ENCODE measurements around the gene STK39. TPM values are rescaled to one million over a fixed set of nuclear protein-coding genes. Genes with fewer than 3 reads are reported as not detected.

The STK39 gene
- total RNA-seq, 2 experiments from 2014 or later: 28.2 to 31.4 TPM

DNA sequence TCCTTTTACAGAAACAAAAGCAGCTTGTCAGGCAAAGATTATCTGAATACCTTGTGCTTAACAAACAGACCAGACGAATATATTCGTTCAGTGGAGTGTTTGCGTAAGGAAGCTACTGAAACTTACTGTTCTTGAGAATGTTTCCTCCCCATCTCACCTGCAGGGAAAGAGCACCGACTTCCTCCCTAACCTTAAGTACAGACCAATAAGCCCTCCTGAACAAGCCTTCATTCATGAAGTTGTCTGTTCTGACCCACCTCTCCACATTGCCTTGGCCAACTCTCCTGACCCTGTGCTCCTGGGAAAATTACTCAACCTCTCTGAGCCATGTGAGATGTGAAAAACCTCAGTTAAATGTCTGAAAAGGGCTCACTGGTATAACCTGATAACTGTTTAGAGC lies 35.2 kb downstream of the STK39 start:
- CTCF ChIA-PET: interaction anchor here (0.7 to 1.4 kb wide), 2 partner anchors 11 to 27 kb away, joined by 3 to 4 read pairs; no protein-coding TSS in a partner anchor
- H3K36me3 Mint-ChIP-seq (ENCODE audit: low read depth): peaks cover 20% of the 10 kb centered on the region
- peak overlapping the region; percentile 78 for H3K27ac Mint-ChIP-seq
- H3K9me3 Mint-ChIP-seq: peaks cover 3% of the 10 kb centered on the region
- POLR2A ChIA-PET: no interaction called here
- no peaks in the 10 kb centered on the region for H3K27me3 Mint-ChIP-seq
- H3K4me3 Mint-ChIP-seq: peak overlapping the region; percentile 37
- DNase-seq: no peak
- H3K4me1 Mint-ChIP-seq: peaks cover 46% of the 10 kb centered on the region

DNA sequence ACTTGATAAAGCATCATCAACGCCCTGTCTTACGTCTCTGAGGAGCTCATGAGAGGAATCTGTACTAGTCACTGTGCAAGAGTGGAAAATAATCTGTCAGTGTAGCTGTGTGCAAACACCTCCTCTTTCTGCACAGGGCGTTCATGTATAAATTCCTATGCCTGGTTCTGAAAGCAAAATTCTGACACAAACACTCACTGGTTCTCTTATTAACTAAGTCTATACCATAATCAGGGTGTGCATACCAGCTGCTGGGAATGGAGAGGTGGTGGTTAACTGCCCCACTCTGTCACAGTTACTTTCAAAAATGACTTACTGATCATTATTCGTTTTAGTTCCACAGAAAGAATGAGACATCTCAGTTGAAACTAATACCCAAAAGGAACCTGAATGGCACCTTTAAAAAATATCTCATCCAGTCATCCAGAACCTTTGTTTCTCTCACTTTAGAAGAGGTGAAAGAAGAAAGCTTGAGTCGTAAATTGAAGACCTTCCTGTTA lies 35.7 kb downstream of the STK39 start:
- POLR2A ChIA-PET: no interaction called here
- no peaks in the 10 kb centered on the region for H3K27me3 Mint-ChIP-seq
- peaks cover 46% of the 10 kb centered on the region for H3K4me1 Mint-ChIP-seq
- peak overlapping the region; percentile 78 for H3K27ac Mint-ChIP-seq
- peak overlapping the region; percentile 37 for H3K4me3 Mint-ChIP-seq
- H3K9me3 Mint-ChIP-seq: peaks cover 4% of the 10 kb centered on the region
- H3K36me3 Mint-ChIP-seq (ENCODE audit: low read depth): peaks cover 21% of the 10 kb centered on the region
- DNase-seq: no peak
- CTCF ChIA-PET: interaction anchor here (0.7 to 1.4 kb wide), 2 partner anchors 10 to 28 kb away, joined by 3 to 4 read pairs; no protein-coding TSS in a partner anchor

DNA sequence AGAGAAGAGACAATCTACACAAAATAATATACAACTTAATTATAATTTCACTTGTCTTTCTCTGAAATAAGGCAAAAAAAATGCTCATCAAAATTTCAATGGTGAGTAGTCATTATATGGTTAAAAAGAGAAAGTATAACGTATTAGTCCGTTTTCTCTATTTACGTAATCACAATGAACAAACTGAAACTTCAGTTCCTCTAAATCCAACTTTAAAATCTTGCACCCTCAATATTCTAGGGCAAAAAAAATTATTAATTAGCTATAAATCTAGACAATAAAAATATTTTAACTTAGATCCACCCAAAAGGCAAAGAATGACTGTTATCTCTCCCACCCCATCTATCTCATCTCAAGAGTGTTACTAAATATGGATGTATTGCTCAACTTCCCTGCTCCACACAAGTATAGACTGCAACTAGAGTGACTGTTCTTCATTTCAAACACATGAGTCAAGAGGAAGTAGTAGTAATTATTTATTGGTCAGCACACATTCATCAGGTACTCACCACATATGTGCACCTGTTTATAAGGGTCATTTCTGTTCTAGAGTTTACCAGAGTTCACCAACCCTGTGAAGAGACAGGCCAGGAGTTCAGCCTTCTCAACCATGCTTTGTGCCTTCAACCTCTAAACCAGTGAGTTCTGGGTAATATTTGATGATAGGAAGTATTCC lies 36.4 kb downstream of the STK39 start:
- DNase-seq: no peak
- Mint-ChIP-seq H3K4me1 (peaks cover 46% of the 10 kb centered on the region), H3K27ac (peak overlapping the region; percentile 58), H3K27me3 (no peaks in the 10 kb centered on the region), H3K9me3 (peaks cover 6% of the 10 kb centered on the region), H3K36me3 (ENCODE audit: low read depth) (peaks cover 23% of the 10 kb centered on the region), H3K4me3 (peak overlapping the region; percentile 7)
- ChIA-PET POLR2A (no interaction called here), CTCF (interaction anchor here (1.4 kb wide), 1 partner anchor 9 kb away, joined by 4 read pairs; no protein-coding TSS in a partner anchor)

DNA sequence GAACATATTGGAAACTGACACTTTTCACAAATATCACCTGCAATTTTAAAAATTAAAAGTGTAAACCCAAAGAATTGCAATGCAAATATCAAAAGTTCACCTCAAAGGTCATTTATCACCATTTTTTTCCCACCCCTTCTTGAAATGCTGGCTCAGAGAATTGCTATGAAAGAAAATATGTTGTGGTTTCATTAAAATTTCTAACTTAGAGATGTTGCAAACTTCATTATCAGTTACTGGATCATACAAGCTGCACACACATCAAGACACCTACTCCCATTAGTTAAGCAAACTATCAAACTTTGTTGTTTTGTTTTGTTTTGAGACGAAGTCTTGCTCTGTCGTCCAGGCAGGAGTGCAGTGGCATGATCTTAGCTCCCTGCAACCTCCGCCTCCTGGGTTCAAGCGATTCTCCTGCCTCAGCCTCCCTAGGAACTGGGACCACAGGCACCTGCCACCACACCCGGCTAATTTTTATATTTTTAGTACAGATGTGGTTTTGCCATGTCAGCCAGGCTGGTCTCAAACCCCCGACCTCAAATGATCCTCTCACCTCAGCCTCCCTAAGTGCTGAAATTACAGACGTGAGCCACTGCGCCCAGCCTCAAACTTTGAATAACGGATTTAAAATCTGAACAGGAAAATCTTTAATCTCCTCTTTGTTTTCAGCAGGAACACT lies 37.0 kb downstream of the STK39 start:
- peak overlapping the region; percentile 7 for H3K4me3 Mint-ChIP-seq
- H3K4me1 Mint-ChIP-seq: peaks cover 46% of the 10 kb centered on the region
- peaks cover 6% of the 10 kb centered on the region for H3K9me3 Mint-ChIP-seq
- POLR2A ChIA-PET: no interaction called here
- CTCF ChIA-PET: no interaction called here
- H3K36me3 Mint-ChIP-seq (ENCODE audit: low read depth): peaks cover 21% of the 10 kb centered on the region
- peak overlapping the region; percentile 58 for H3K27ac Mint-ChIP-seq
- no peaks in the 10 kb centered on the region for H3K27me3 Mint-ChIP-seq
- DNase-seq: no peak

DNA sequence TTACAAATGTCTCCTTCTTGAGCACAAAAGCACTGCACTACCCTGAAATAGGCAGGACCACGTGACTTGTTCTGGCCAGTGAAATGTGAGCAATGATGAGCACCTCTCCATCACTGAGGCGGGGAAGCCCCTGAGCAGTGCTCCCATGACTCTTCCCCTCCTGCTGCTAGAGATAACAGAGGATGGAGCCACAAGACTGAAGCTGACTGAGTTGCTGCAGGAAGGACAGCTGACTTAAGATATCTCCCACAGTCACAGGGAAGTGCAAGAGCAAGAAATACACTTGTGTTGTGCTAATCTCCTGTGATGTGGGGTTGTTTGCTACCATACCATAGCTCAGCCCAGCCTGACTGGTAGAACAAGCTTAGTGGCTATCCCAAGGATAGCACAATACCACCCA lies 38.7 kb downstream of the STK39 start:
- Mint-ChIP-seq H3K4me3 (no peak overlapping the region), H3K4me1 (peaks cover 46% of the 10 kb centered on the region), H3K9me3 (peaks cover 6% of the 10 kb centered on the region), H3K36me3 (ENCODE audit: low read depth) (peaks cover 23% of the 10 kb centered on the region), H3K27ac (no peak overlapping the region), H3K27me3 (no peaks in the 10 kb centered on the region)
- DNase-seq: no peak
- CTCF ChIA-PET: no interaction called here
- POLR2A ChIA-PET: no interaction called here

DNA sequence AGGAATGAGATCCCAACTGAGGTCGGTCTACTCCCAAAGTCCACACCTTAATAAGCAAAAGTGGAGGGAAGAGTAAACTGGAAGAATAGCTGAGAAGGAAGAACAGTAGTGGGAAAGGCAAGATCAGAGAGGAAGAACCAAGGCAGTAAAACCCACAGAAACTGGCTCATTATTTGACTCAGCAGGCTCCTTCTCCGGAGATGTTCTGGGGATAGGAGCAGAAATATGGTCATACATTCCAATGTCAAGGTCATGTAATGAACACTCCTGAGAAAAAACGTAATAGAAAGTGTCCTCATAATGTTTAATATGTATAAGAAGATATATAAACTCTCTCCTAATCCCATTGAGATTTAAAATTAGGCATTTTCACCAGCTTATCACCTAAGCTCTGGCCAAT lies 39.5 kb downstream of the STK39 start:
- H3K27ac Mint-ChIP-seq: no peak overlapping the region
- H3K4me3 Mint-ChIP-seq: no peak overlapping the region
- H3K9me3 Mint-ChIP-seq: peaks cover 6% of the 10 kb centered on the region
- no peaks in the 10 kb centered on the region for H3K27me3 Mint-ChIP-seq
- H3K4me1 Mint-ChIP-seq: peaks cover 43% of the 10 kb centered on the region
- POLR2A ChIA-PET: no interaction called here
- CTCF ChIA-PET: interaction anchor here (1.2 to 2.7 kb wide), 2 partner anchors 12 to 26 kb away, joined by 3 to 8 read pairs; no protein-coding TSS in a partner anchor
- H3K36me3 Mint-ChIP-seq (ENCODE audit: low read depth): peaks cover 25% of the 10 kb centered on the region
- no peak for DNase-seq

DNA sequence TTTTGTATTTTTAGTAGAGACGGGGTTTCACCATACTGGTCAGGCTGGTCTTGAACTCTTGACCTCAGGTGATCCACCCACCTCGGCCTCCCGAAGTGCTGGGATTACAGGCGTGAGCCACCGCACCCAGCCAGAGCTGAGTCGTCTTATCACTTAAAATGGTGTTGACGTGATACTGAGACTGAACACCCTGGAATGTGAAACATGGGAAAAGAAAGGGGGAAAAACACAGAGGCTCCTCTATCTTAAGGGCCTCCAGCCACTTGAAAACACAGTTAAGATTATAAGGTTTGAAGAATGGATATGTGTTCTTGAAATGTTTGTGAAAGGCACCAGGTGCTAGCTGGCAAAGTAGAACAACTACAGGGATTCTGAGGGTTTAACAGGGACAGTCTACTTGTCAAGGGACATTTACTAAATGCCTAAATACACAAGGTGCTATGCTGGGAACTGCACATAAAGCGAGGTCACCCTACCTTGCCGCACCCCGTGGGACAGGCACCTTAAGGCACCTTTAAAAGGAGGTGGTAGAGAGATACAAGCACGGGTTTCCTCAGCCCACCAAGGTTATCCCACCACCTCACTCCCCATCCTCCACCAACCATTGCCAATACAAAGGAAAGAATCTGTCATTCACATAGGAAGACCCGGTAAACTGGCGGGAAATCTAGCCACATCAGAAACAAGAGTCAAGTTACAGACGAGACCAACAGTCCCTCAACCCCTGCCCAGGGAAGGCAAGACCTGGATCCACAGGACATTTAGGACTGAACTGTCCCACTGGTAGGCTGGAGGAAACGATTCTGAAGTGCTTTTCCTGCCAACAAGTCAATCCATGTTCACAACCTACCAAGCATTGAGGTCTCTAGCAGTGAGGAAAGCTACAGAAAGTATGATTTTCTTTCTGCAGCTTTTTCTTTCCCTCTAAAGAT lies 43.4 kb downstream of the STK39 start:
- Mint-ChIP-seq H3K36me3 (ENCODE audit: low read depth) (peaks cover 23% of the 10 kb centered on the region), H3K4me1 (peaks cover 29% of the 10 kb centered on the region), H3K27ac (no peak overlapping the region), H3K27me3 (no peaks in the 10 kb centered on the region), H3K4me3 (no peak overlapping the region), H3K9me3 (peaks cover 2% of the 10 kb centered on the region)
- ChIA-PET CTCF (interaction anchor here (1.2 to 1.6 kb wide), 2 partner anchors 9 to 71 kb away, joined by 3 to 5 read pairs; no protein-coding TSS in a partner anchor), POLR2A (no interaction called here)
- no peak for DNase-seq

DNA sequence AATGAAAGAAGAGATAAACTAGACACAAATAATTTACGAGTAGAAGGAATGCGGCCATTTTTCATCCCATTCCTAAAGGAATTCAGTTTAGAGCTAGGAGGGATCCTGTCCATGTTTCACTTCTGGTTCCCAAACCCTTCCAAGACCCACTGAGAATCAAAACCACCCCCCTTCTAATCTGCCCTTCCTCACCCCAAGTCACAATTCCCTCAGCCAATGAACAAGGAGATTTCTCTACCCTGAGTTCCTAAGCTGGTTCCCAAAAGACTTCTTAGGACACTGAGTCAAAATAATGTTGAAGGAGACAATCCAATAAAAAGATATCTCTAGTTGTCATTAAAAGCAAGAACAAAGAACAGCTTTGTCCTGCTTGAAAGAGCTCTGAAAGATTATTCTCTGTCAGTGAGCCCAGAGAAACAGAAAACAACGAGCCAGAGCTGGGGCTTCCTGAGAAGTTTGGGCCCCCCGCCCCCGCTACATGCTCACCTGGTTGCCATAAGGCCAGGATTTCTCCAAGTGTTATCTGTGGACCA lies 45.7 kb downstream of the STK39 start:
- peaks cover 22% of the 10 kb centered on the region for H3K4me1 Mint-ChIP-seq
- ChIA-PET CTCF (interaction anchor here (0.6 to 1.4 kb wide), 3 partner anchors 10 to 26 kb away, joined by 3 to 4 read pairs (median 4); no protein-coding TSS in a partner anchor), POLR2A (no interaction called here)

DNA sequence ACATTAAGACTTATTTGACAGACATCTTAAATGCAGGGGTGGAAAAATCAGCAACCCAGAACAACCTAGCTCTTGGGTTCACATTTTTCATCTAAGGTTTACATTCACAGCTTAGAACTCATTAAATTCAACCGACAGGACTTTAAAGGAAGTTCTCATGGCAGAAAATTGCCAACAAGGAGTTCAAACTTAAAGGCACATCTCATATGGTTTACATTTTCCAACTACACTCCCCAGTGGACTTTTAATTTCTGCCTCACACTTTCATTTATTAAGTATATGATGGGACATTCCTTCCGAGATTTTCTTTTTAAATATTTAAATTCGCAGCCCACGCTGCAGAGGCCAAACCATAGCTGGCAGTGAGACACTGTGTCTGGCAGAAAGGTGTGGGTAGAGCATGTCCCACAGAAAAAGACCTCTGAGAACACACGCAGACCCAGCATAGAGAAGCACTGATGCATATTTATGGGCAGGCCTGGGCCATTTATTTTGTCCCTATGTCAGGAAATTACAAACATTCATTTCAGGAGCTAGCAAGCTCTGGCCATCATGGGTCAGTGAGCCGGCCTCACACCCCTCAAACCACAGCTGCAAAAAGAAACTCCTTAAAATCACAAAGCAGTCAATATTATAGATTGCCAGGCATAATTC lies 46.3 kb downstream of the STK39 start:
- CTCF ChIA-PET: interaction anchor here (0.6 to 1.4 kb wide), 3 partner anchors 9 to 26 kb away, joined by 3 to 4 read pairs (median 4); no protein-coding TSS in a partner anchor
- Mint-ChIP-seq H3K27me3 (no peaks in the 10 kb centered on the region), H3K9me3 (no peaks in the 10 kb centered on the region), H3K4me3 (no peak overlapping the region), H3K27ac (no peak overlapping the region), H3K4me1 (peaks cover 27% of the 10 kb centered on the region), H3K36me3 (ENCODE audit: low read depth) (peaks cover 19% of the 10 kb centered on the region)
- DNase-seq: no peak
- POLR2A ChIA-PET: no interaction called here

More for the DNA sequence above, 45.7 kb downstream of the STK39 start:
- H3K36me3 Mint-ChIP-seq (ENCODE audit: low read depth): peaks cover 18% of the 10 kb centered on the region
- H3K9me3 Mint-ChIP-seq: peaks cover under 1% of the 10 kb centered on the region
- H3K4me3 Mint-ChIP-seq: no peak overlapping the region
- no peak for DNase-seq
- H3K27ac Mint-ChIP-seq: no peak overlapping the region
- no peaks in the 10 kb centered on the region for H3K27me3 Mint-ChIP-seq

DNA sequence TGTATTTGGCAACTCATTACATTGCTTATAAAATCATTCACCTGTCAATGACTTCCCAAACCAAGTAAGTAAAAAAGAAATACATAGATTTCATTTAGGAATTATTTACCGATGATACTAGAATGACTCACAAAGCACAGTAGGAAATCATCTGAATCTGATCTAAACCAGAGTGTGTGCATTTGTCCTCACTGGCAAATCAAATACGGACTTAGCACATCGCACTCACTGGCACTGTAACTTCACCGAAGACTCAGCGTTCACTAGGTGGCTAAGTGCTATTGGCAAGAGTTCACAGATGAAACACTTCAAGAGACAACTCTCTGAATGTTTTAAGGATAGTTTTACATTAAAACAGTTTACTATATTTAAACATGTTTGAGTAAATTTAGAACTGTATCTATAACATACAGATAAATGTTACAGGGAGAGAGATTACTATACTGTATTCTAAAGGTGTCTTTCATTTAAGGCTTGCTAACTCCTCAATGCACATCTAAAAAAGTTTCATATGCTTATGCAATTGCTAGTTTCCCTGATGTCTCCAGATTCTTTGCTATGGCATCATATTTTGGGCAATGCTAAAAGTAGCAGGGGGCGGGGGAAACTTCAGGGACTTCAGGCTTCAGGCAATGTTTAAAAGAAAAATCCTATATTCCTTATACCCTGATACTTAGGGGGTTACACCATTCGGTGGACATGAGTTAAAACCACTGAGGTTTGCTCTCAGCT lies 48.8 kb downstream of the STK39 start:
- Mint-ChIP-seq H3K27me3 (no peaks in the 10 kb centered on the region), H3K4me1 (peaks cover 48% of the 10 kb centered on the region), H3K27ac (no peak overlapping the region), H3K4me3 (no peak overlapping the region), H3K36me3 (ENCODE audit: low read depth) (peaks cover 17% of the 10 kb centered on the region), H3K9me3 (no peaks in the 10 kb centered on the region)
- POLR2A ChIA-PET: no interaction called here
- DNase-seq: no peak
- CTCF ChIA-PET: no interaction called here

DNA sequence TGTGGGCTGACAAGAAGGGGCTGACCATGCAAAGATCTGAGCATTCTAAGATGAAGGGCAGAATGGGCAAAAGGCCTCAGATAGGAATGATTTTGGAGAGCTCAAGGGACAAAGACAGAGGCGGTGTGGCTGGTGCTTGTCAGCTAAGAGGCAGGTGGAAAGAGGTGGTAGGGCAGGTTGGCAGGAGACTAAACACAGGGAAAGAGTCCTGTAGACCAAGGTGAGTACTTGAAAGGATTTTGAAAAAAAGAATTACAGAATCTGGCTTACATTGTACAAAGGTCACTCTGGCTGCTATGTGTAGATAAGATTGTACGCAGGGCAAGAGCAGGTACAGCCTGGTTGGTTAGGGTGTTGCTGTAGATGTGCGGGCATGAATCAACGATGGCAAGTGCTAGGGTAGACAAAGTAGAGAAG lies 50.6 kb downstream of the STK39 start:
- H3K27ac Mint-ChIP-seq: no peak overlapping the region
- no peak for DNase-seq
- H3K36me3 Mint-ChIP-seq (ENCODE audit: low read depth): peaks cover 13% of the 10 kb centered on the region
- H3K4me3 Mint-ChIP-seq: no peak overlapping the region
- POLR2A ChIA-PET: no interaction called here
- peaks cover 63% of the 10 kb centered on the region for H3K4me1 Mint-ChIP-seq
- H3K27me3 Mint-ChIP-seq: no peaks in the 10 kb centered on the region
- H3K9me3 Mint-ChIP-seq: no peaks in the 10 kb centered on the region
- CTCF ChIA-PET: interaction anchor here (2.2 kb wide), 1 partner anchor 10 kb away, joined by 8 read pairs; no protein-coding TSS in a partner anchor
